Measurements from ENCODE around the gene VWA2.

Gene VWA2

DNA sequence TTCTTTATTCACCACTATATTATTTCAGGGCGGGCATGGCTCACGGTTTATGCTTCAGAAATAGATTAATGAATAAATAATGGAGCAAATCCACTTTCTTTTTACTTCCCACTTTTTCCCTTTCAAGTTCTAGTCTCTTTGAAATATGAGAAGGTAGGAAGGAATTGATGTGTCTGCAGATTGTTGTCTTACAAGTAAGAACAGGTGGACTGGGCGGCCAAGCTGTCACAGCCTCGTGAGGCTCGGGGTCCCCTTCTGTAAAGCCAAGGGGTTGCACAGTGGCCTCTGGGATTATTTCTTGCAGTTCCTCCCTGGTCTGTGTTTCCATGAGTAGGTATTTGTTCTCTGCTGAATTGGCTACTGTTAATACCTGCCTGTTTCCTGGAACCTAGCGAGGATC is 11.2 kb downstream of the VWA2 start:
- no peak for DNase-seq (ENCODE audit: low read depth)

DNA sequence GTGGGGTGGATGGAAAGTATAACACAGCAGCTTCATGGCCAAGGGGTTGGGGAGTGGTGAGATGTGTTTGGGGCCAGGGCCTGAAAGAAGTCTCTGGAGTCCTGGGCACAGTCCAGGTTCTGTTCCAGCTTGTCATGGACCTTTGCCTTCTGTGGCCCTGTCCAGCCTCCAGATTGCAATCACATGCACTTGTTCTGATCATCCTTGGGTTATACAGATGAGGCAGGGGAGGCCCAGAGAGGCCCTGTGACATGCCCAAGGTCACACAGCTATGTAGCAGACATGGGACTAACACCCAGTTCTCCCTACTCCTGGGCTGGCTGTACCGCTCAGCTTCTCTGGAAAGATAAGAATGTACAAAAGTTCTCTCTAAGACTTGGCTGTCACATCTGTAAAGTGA is 11.7 kb downstream of the VWA2 start:
- no peak for DNase-seq (ENCODE audit: low read depth)

- no peak for DNase-seq (ENCODE audit: low read depth)
These were observed 13.0 kb downstream of the VWA2 start for GRCh38 chr10:114252092-114252491.

GRCh38 chr10:114252883-114253282 is 13.8 kb downstream of the VWA2 start:
- DNase-seq (ENCODE audit: low read depth): no peak

DNA sequence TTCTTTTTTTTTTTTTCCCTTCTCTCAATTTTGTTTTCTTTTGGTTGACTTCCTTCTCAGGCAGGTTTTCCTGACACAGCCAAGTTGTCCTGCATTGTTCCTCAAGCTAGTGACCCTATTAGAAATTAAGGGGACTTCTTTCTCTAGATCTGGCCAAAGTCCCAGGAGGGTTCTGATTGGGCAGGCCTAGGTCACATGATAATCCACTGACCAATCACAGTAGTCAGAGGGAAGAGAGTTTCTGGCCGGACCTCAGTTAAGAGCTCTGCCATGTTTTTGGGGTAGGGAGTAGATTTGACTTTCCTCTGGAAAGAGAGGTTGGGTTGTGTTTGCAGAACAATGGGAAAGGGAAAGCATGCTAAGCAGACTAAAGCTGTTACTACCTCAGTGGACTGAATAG is 16.2 kb downstream of the VWA2 start:
- no peak for DNase-seq (ENCODE audit: low read depth)

DNA sequence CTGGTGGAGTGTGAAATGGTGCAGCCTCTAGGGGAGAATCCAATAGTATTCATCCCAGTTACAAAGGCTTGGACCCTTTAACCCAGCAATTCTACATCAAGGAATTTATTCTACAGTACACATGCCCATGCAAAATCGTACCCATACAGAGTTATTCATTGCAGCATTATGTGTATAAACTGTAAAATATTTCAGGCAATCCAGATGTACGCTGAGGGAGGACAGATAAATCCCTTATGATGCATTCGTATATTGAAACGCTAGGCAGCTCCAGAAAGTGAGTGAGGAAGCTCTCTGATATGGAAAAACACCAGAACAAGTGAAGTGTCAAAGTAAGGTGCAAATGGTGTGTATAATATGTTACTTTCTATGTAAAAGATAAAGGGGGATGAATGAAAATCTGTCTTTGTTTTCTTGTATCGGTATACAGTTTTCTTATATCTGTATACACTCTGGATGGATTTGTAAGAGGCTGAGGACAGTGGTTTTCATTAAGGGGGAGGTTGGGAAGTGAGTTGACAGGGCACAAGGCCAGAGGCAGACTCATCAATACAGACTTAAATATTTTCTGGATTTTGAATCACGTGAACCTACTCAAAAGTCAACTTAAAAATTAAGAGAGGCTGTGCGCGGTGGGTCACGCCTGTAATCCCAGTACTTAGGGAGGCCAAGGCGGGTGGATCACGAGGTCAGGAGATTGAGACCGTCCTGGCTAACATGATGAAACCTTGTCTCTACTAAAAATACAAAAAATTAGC is 17.1 kb downstream of the VWA2 start:
- no peak for DNase-seq (ENCODE audit: low read depth)

DNA sequence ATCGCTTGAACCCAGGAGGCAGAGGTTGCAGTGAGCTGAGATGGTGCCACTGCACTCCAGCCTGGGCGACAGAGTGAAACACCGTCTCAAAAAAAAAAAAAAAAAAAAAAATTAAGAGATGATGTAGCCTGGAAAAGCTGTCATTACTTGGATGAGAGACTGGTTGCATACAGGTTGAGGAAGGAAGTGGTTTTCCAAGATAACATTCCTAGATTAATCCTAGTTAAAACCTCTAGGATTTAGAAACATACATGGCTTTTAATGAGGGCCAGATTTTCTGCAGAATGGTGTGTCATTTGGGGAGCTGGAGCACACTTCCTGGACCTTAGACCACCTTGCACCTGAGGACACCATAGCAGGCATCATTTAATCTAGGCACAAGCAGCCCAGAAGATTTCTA is 17.8 kb downstream of the VWA2 start:
- DNase-seq (ENCODE audit: low read depth): no peak

DNA sequence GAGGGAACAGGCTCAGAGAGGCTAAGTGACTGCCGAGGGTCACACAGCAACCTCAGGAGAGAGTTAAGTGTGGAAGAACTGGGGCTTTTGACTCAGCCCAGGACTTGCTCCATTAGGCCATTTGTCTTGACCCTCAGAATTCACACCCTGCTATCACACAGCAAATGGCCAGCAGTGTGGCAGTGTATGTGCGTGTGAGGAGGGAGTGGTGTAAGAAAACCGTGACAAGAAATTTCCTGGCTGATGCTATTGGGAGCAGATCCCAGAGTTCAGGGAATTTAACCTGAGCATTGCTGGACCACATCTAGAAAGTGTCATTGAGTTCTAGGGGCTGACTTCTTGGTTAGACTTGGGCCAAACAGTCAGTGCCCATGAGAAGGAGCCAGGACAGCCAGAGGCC is 18.4 kb downstream of the VWA2 start:
- DNase-seq (ENCODE audit: low read depth): no peak

- DNase-seq (ENCODE audit: low read depth): no peak
These were observed 19.3 kb downstream of the VWA2 start for GRCh38 chr10:114258274-114258840.

DNA sequence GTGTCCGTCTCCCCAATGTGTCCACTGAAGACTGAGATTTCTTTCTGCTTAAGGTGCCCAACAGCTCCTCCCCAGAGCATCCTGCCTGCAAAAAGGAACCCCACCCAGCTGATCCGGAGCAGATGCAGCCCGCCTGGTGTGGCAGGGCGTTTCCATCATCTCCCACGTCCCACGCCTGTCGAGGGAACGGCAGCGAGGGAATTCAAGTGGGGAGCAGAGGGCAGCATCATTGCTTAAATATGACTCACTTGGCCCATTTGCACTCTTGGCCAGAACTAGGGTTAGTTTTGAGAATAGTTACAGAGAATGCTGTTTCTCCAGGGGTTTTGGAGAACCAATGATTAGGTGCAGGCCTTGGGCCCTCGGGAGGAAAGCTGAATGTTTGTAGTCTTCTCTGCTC is 20.8 kb downstream of the VWA2 start:
- DNase-seq (ENCODE audit: low read depth): no peak

- no peak for DNase-seq (ENCODE audit: low read depth)
These were observed 21.3 kb downstream of the VWA2 start for GRCh38 chr10:114260366-114260765.

- no peak for DNase-seq (ENCODE audit: low read depth)
These were observed 22.0 kb downstream of the VWA2 start for GRCh38 chr10:114261076-114261475.

GRCh38 chr10:114262496-114262895 is 23.4 kb downstream of the VWA2 start:
- no peak for DNase-seq (ENCODE audit: low read depth)

- no peak for DNase-seq (ENCODE audit: low read depth)
These were observed 26.5 kb downstream of the VWA2 start for GRCh38 chr10:114265392-114266053.

- no peak for DNase-seq (ENCODE audit: low read depth)
These were observed 27.5 kb downstream of the VWA2 start for GRCh38 chr10:114266521-114266920.

GRCh38 chr10:114271075-114271778 is 32.2 kb downstream of the VWA2 start:
- DNase-seq (ENCODE audit: low read depth): no peak

GRCh38 chr10:114271779-114272167 is 32.7 kb downstream of the VWA2 start:
- DNase-seq (ENCODE audit: low read depth): no peak

DNA sequence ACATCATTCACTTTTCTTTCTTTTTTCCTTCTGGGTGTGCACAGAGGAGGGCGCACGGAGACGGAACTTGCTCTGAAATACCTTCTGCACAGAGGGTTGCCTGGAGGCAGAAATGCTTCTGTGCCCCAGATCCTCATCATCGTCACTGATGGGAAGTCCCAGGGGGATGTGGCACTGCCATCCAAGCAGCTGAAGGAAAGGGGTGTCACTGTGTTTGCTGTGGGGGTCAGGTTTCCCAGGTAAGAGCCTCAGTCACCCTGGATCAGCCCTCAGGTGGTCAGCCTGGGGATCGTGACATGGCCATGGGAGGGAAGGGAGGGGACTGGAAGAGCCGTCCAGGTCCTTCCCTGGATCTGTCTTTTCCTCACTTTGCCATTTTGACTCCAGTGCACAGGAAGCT is 33.6 kb downstream of the VWA2 start:
- DNase-seq (ENCODE audit: low read depth): no peak

DNA sequence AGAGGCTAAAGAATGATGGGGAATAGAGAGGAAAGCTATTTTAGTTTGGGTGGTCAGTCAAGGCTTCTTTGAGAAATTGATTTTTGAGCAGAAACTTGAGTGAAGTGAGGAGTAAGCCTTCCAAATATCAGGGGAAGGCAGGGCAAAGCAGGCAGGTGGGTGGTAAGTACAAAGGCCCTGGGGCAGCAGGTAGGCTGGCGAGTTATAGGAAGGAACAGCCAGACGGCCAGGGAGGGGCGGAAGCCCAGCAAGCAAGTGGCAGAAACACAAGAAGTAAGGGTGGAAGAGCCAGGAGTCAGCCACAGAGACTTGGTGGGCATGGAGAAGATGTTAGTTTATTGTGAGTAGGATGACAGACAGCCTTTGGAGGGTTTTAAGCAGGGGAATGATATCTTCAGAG is 34.9 kb downstream of the VWA2 start:
- no peak for DNase-seq (ENCODE audit: low read depth)

DNA sequence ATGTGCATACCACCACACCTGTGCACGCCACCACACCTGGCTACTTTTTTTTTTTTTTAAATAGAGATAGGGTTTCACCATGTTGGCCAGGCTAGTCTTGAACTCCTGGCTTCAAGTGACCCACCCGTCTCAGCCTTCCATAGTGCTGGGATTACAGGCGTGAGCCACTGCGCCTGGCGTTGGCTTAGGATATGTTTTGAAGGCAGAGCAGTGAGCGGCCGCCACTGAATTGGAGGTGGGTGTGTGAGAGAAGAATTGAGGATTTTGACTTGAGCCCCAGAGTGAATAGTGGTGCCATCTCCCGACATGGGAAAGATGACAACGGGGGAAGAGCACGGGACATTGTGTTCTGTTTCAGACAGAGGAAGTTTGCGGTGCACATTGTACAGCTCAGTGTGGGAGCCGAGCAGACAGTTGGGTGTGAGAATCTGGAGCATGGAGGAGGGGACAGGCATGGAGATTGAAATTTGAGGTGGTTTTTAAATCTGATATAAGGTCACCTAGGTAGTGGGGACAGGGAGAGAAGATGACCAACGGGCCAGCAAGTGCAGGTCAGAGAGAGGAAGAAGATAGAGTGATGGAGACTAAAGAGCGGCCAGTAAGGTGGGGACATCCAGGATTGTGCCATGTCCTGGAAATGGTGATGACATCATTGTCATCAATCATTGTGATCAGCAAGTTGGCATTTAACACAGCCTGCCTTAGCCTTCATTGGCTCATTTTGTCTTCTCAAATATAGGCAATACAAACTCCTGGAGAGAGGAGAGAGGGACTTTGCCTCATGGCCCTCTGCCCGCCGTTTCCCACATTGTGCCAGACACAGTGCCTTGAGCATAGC is 35.8 kb downstream of the VWA2 start:
- DNase-seq (ENCODE audit: low read depth): no peak

- no peak for DNase-seq (ENCODE audit: low read depth)
These were observed 37.0 kb downstream of the VWA2 start for GRCh38 chr10:114276066-114276465.

GRCh38 chr10:114276671-114277070 is 37.6 kb downstream of the VWA2 start:
- DNase-seq (ENCODE audit: low read depth): no peak
